ENCODE measurements around the gene POTEF. TPM values are rescaled to one million over a fixed set of nuclear protein-coding genes. Genes with fewer than 3 reads are reported as not detected.
"Not testable (repeated sequence)": the region's sequence is repeated elsewhere in the genome, so short reads cannot be mapped to it uniquely, and the experiment has no call there.

Gene POTEF
- total and polyA plus RNA-seq, 2 experiments from 2014 or later = not detected

- 95 to 98% methylated on average over 8 of the region's 8 CpGs for WGBS, 2 experiments (ENCODE audit: low coverage in 1 of 2, low lambda C conversion rate in 2 of 2, missing lambda C conversion rate in 2 of 2)
- no peaks in the 10 kb centered on the region for H3K9me2 ChIP-seq (ENCODE audit: insufficient read depth)
- H3K36me3 ChIP-seq (ENCODE audit: low read depth) = peaks cover 14% of the 10 kb centered on the region; the same call in 1 of the 2 replicates
- H3K27me3 ChIP-seq (replicated peaks; ENCODE audit: insufficient read depth) = no peaks in the 10 kb centered on the region
- no peak for DNase-seq
- no peaks in the 10 kb centered on the region for H3F3A ChIP-seq (ENCODE audit: insufficient read depth)
- H2AFZ ChIP-seq = no peak overlapping the region
- H3K9ac ChIP-seq = no peak overlapping the region
- no peaks in the 10 kb centered on the region for H3K79me2 ChIP-seq (ENCODE audit: insufficient read depth)
- H3K4me2 ChIP-seq (ENCODE audit: unreplicated experiment) = no peak overlapping the region
- no peaks in the 10 kb centered on the region for H4K20me1 ChIP-seq (ENCODE audit: insufficient read depth)
- no peak overlapping the region for H3K27ac ChIP-seq
- no peaks in the 10 kb centered on the region for H3K4me1 ChIP-seq (ENCODE audit: insufficient read depth)
- H3K4me3 ChIP-seq = no peak overlapping the region
- H3K9me3 ChIP-seq (ENCODE audit: low read depth) = no peaks in the 10 kb centered on the region
- in situ Hi-C loops (cut with MboI) = no loop called here
- TF ChIP-seq EZH2 (IDR thresholded peaks at IDR 0.05; ENCODE audit: insufficient read depth, poor library complexity, severe bottlenecking) (no peak), EZH2phosphoT487 (IDR thresholded peaks at IDR 0.05; ENCODE audit: insufficient read depth, low read depth) (no peak)
Measured at GRCh38 chr2:130165293-130166016, 36.4 kb upstream of the POTEF start.

- H3K4me2 ChIP-seq (ENCODE audit: unreplicated experiment) = no peak overlapping the region
- TF ChIP-seq EZH2phosphoT487 (IDR thresholded peaks at IDR 0.05; ENCODE audit: insufficient read depth, low read depth) = no peak
- no peaks in the 10 kb centered on the region for H3K4me1 ChIP-seq (ENCODE audit: insufficient read depth)
- H3K4me3 ChIP-seq = no peak overlapping the region
- no peaks in the 10 kb centered on the region for H3F3A ChIP-seq (ENCODE audit: insufficient read depth)
- no peaks in the 10 kb centered on the region for H3K9me2 ChIP-seq (ENCODE audit: insufficient read depth)
- H4K20me1 ChIP-seq (ENCODE audit: insufficient read depth) = no peaks in the 10 kb centered on the region
- H3K9ac ChIP-seq = no peak overlapping the region
- H3K36me3 ChIP-seq (ENCODE audit: low read depth) = peaks cover 9% of the 10 kb centered on the region; the same call in 1 of the 2 replicates
- H3K9me3 ChIP-seq (ENCODE audit: low read depth) = no peaks in the 10 kb centered on the region
- H2AFZ ChIP-seq = no peak overlapping the region
- no peaks in the 10 kb centered on the region for H3K79me2 ChIP-seq (ENCODE audit: insufficient read depth)
- no peaks in the 10 kb centered on the region for H3K27me3 ChIP-seq (replicated peaks; ENCODE audit: insufficient read depth)
- DNase-seq = no peak
- H3K27ac ChIP-seq = no peak overlapping the region
- 93 to 96% methylated on average over 9 of the region's 9 CpGs for WGBS, 2 experiments (ENCODE audit: low coverage in 1 of 2, low lambda C conversion rate in 2 of 2, missing lambda C conversion rate in 2 of 2)
- in situ Hi-C loops (cut with MboI) = no loop called here
Measured at GRCh38 chr2:130162968-130163367, 33.9 kb upstream of the POTEF start.

GRCh38 chr2:130162486-130162885 is 33.5 kb upstream of the POTEF start:
- H3K27me3 ChIP-seq (replicated peaks; ENCODE audit: insufficient read depth); H3K36me3 ChIP-seq (ENCODE audit: low read depth); H3K9ac ChIP-seq; H3K27ac ChIP-seq; H4K20me1 ChIP-seq (ENCODE audit: insufficient read depth); DNase-seq; H3K9me2 ChIP-seq (ENCODE audit: insufficient read depth); H3K4me1 ChIP-seq (ENCODE audit: insufficient read depth); H3K4me3 ChIP-seq; in situ Hi-C loops (cut with MboI); H3K9me3 ChIP-seq (ENCODE audit: low read depth); H3F3A ChIP-seq (ENCODE audit: insufficient read depth); H2AFZ ChIP-seq; H3K79me2 ChIP-seq (ENCODE audit: insufficient read depth); H3K4me2 ChIP-seq (ENCODE audit: unreplicated experiment): not testable (repeated sequence)
- 94 to 96% methylated on average over 6 to 7 of the region's 7 CpGs for WGBS, 2 experiments (ENCODE audit: low coverage in 1 of 2, low lambda C conversion rate in 2 of 2, missing lambda C conversion rate in 2 of 2)

- H3K27ac ChIP-seq; H3K4me1 ChIP-seq (ENCODE audit: insufficient read depth); H3K9ac ChIP-seq; H3F3A ChIP-seq (ENCODE audit: insufficient read depth); H3K4me3 ChIP-seq; in situ Hi-C loops (cut with MboI); DNase-seq; H3K9me3 ChIP-seq (ENCODE audit: low read depth); H3K27me3 ChIP-seq (replicated peaks; ENCODE audit: insufficient read depth); H3K79me2 ChIP-seq (ENCODE audit: insufficient read depth); H3K4me2 ChIP-seq (ENCODE audit: unreplicated experiment); H2AFZ ChIP-seq; H3K9me2 ChIP-seq (ENCODE audit: insufficient read depth); H3K36me3 ChIP-seq (ENCODE audit: low read depth); H4K20me1 ChIP-seq (ENCODE audit: insufficient read depth): not testable (repeated sequence)
- 83 to 87% methylated on average over 21 to 25 of the region's 25 CpGs for WGBS, 2 experiments (ENCODE audit: low coverage in 1 of 2, low lambda C conversion rate in 2 of 2, missing lambda C conversion rate in 2 of 2)
Measured at GRCh38 chr2:130160838-130161705, 32.0 kb upstream of the POTEF start.

Data from GM23248 (cell line).